ENCODE results near the gene TRIM71.

Gene TRIM71

DNA sequence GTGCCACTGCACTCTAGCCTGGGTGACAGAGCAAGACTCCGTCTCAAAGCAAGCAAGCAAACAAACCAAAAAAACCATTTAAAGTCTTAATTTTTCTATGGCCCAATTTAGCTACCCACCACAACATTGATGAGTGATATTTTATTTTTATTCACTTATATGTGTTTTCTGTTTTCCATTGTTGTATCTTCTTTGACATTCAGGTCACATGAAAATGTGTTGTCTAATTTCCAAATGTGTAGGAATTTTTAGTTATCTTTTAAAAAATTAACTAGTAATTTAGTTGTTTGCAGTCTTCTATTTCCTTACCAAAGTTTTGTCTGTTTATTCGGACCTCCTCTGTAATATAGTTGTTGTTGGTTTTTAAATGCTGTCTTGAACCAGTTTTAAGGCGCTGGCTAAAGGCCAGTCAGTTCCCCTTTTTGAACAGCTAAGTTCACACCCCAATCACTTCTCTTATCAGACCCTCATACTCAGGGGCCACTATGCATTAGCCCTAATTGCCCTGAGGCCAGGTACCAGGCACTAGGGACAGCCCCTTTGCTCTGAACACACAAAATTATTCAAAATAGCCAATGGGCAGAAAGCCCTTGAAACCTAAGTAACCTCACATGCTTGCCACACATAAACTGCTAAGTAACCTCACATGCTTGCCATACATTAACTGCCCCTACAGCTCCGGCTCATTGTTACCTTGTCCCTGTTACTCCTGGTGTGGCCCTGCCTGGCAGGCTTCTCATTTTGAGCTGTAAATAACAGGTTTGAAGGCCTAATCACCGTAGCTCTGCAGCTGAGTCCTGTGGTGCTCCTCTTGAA is 129.4 kb downstream of the TRIM71 start:
- no peak for DNase-seq
